ENCODE results near the gene CRTC1. TPM values are rescaled to one million over a fixed set of nuclear protein-coding genes. Genes with fewer than 3 reads are reported as not detected.
A peak's percentile ranks its signal among the peaks of the same experiment; 100 is the strongest.

Gene CRTC1
- total RNA-seq, 4 donors from 2014 or later: 2.8 to 6.5 (median 5.6) TPM

- DNase-seq (ENCODE audit: low spot score) (no peak), ATAC-seq (ENCODE audit: low FRiP score) (no peak)
- TF ChIP-seq, protein P1, sequence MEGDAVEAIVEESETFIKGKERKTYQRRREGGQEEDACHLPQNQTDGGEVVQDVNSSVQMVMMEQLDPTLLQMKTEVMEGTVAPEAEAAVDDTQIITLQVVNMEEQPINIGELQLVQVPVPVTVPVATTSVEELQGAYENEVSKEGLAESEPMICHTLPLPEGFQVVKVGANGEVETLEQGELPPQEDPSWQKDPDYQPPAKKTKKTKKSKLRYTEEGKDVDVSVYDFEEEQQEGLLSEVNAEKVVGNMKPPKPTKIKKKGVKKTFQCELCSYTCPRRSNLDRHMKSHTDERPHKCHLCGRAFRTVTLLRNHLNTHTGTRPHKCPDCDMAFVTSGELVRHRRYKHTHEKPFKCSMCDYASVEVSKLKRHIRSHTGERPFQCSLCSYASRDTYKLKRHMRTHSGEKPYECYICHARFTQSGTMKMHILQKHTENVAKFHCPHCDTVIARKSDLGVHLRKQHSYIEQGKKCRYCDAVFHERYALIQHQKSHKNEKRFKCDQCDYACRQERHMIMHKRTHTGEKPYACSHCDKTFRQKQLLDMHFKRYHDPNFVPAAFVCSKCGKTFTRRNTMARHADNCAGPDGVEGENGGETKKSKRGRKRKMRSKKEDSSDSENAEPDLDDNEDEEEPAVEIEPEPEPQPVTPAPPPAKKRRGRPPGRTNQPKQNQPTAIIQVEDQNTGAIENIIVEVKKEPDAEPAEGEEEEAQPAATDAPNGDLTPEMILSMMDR (IDR thresholded peaks at IDR 0.05): no peak
These were observed 12.5 kb downstream of the CRTC1 start for GRCh38 chr19:18696023-18696422.

GRCh38 chr19:18697680-18698079, 14.2 kb downstream of the CRTC1 start:
- DNase-seq (ENCODE audit: low spot score) (no peak), ATAC-seq (ENCODE audit: low FRiP score) (no peak)
- TF ChIP-seq, protein P1 (IDR thresholded peaks at IDR 0.05): no peak

DNA sequence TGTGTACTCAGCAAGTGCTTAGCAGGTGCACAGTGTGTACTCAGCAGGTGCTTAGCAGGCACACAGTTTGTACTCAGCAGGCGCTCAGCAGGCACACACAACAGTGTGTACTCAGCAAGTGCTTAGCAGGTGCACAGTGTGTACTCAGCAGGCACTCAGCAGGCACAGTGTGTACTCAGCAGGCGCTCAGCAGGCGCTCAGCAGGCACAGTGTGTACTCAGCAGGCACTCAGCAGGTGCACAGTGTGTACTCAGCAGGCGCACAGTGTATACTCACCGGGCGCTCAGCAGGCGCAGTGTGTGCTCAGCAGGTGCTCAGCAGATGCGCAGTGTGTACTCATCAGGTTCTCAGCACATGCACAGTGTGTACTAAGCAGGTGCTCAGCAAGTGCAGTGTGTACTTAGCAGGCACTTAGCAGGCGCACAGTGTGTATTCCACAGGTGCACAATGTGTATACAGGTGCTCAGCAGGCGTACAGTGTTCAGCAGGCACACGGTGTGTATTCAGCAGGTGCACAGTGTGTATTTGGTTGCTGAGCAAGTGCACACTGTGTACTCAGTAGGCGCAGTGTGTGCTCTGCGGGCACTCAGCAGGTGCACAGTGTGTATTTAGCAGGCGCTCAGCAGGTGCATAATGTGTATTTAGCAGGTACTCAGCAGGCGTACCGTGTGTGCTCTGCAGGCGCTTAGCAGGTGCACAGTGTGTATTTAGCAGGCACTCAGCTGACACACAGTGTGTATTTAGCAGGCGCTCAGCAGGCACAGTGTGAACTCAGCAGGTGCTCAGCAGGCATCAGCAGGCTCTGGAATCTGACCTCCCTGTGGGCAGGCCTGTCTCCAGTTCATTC, 15.1 kb downstream of the CRTC1 start:
- TF ChIP-seq, protein P1 (IDR thresholded peaks at IDR 0.05): no peak
- ATAC-seq (ENCODE audit: low FRiP score) (no peak), DNase-seq (ENCODE audit: low spot score) (no peak)

- no peak for ATAC-seq (ENCODE audit: low FRiP score)
- DNase-seq (ENCODE audit: low spot score): no peak
- TF ChIP-seq, protein P1 (IDR thresholded peaks at IDR 0.05): no peak
These were observed 16.0 kb downstream of the CRTC1 start for GRCh38 chr19:18699403-18700054.

DNA sequence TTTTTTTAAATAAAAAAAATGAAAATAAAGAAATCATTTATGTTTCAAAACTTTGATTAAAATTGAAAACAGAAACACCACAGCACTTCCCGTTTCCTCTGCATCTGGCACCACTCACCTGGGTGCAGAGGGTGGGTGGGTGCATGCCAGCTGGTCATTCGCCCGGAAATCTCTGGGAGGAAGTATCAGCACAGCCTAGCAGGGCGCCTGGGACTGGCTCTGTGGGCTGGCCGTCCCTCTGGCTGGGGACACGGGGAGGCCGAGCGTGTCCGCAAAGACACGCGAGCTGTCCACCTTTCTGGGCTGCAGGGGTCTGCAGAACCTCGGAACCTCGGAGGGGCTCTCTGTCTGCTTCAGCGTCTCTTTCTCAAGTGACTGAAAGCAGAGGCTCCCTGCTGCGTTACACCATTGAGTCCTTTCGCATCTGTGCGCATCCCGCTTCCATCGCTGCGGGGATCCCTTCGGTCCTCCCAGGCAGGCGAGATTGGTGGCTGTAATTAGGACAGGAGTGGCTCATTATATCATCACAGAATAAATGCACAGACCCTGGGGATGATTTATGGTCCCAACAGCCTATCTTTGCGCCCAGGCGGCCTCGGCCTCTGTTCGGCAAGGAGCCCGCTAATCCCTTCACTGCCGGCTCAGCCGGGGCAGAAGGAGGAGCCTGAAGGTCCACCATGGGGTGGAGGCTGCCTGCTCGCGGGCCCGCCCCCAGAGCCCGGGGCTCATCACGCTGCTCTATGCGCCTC, 17.2 kb downstream of the CRTC1 start:
- TF ChIP-seq, protein P1 (IDR thresholded peaks at IDR 0.05): no peak
- peak; percentile 87 for ATAC-seq (ENCODE audit: low FRiP score)
- no peak for DNase-seq (ENCODE audit: low spot score)

DNA sequence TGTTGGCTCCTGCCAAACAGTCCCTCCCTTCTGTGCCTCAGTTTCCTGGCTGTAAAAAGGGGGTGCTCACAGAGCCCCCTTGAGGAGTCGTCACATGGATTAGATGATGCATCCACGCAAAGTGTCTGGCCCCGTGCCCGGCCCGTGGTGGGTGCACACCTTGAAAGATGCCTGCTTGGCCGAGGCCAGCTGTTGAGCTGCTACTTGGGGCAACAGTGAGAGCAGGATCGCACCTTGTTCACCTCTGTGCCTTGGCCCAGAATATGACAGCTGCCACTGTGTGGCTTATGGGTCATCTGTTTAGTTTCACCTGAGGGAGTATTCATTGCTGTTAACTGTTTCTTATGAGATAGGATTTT, 17.7 kb downstream of the CRTC1 start:
- TF ChIP-seq, protein P1 (IDR thresholded peaks at IDR 0.05): no peak
- ATAC-seq (ENCODE audit: low FRiP score): peak; percentile 16
- no peak for DNase-seq (ENCODE audit: low spot score)

Measured in omental fat pad (tissue), 4 donors.